ENCODE data around the gene CDHR4. TPM values are rescaled to one million over a fixed set of nuclear protein-coding genes. Genes with fewer than 3 reads are reported as not detected.
A peak's percentile ranks its signal among the peaks of the same experiment; 100 is the strongest.

CDHR4 gene
- total RNA-seq, 2 experiments from 2014 or later = 0.32 TPM; not detected in 1

- H3K36me3 ChIP-seq (ENCODE audit: insufficient read depth, low read length) = no peaks in the 10 kb centered on the region
- no peak overlapping the region; the same call in 1 of the 2 replicates for H2AFZ ChIP-seq (ENCODE audit: low read length)
- no peaks in the 10 kb centered on the region; the same call in 1 of the 2 replicates for H3K79me2 ChIP-seq (ENCODE audit: insufficient read depth, low read depth, low read length)
- TF ChIP-seq CTCF (conservative IDR thresholded peaks at IDR 0.05; ENCODE audit: low read length) (0 out of 2 replicates have a peak, but pooled peaks have one; percentile 2), EZH2phosphoT487 (IDR thresholded peaks at IDR 0.05; ENCODE audit: borderline replicate concordance, low read depth, low read length) (no peak)
- no peaks in the 10 kb centered on the region for H4K20me1 ChIP-seq (ENCODE audit: insufficient read depth, low read length)
- ChIA-PET CTCF (ENCODE audit: unreplicated experiment) (interaction anchor here (0.5 to 4.5 kb wide), 7 partner anchors 13 to 51 kb away, joined by 3 to 29 read pairs (median 3); no protein-coding TSS in a partner anchor), POLR2A (interaction anchor here (0.6 to 2.0 kb wide), 7 partner anchors 9 to 433 kb away, joined by 3 to 15 read pairs (median 6); partner anchors contain the start of genes TRAIP and UBA7)
- H3K4me2 ChIP-seq (ENCODE audit: low read length) = peak overlapping the region; percentile 96
- H3K4me1 ChIP-seq (ENCODE audit: insufficient read depth, low read length, poor library complexity, severe bottlenecking) = peaks cover 59% of the 10 kb centered on the region
- BruUV-seq (replicated peaks) = no TSS peak
- H3K9me2 ChIP-seq (ENCODE audit: insufficient read depth, low read length) = no peaks in the 10 kb centered on the region
- peak overlapping the region; percentile 96 for H3K27ac ChIP-seq (ENCODE audit: low read depth, low read length, poor library complexity, severe bottlenecking)
- peak overlapping the region; percentile 82 for H3K4me3 ChIP-seq (ENCODE audit: low read depth, low read length, poor library complexity, severe bottlenecking)
- no peak for DNase-seq (ENCODE audit: low spot score)
- H3K9me3 ChIP-seq (ENCODE audit: low read length) = no peaks in the 10 kb centered on the region
- intact Hi-C loops (cut with micrococcal nuclease; ENCODE audit: unreplicated experiment) = loop anchor here (1.0 to 10.0 kb wide), 3 partner anchors 80 to 782 kb away; partner anchors contain the start of gene NDUFAF3
These were observed 4.7 kb upstream of the CDHR4 start for GRCh38 chr3:49804141-49805041.

- Histone ChIP-seq H3K36me3 (ENCODE audit: insufficient read depth, low read length) (no peaks in the 10 kb centered on the region), H4K20me1 (ENCODE audit: insufficient read depth, low read length) (no peaks in the 10 kb centered on the region), H3K27ac (ENCODE audit: low read depth, low read length, poor library complexity, severe bottlenecking) (peak overlapping the region; percentile 96), H3K4me1 (ENCODE audit: insufficient read depth, low read length, poor library complexity, severe bottlenecking) (peaks cover 53% of the 10 kb centered on the region), H2AFZ (ENCODE audit: low read length) (peak overlapping the region; percentile 83; the same call in 1 of the 2 replicates), H3K4me2 (ENCODE audit: low read length) (peak overlapping the region; percentile 96), H3K9me3 (ENCODE audit: low read length) (no peaks in the 10 kb centered on the region), H3K4me3 (ENCODE audit: low read depth, low read length, poor library complexity, severe bottlenecking) (peak overlapping the region; percentile 82), H3K9me2 (ENCODE audit: insufficient read depth, low read length) (no peaks in the 10 kb centered on the region), H3K79me2 (ENCODE audit: insufficient read depth, low read depth, low read length) (no peaks in the 10 kb centered on the region; the same call in 1 of the 2 replicates)
- TF ChIP-seq EZH2phosphoT487 (IDR thresholded peaks at IDR 0.05; ENCODE audit: borderline replicate concordance, low read depth, low read length) = no peak
- 0 out of 2 replicates have a peak, but pooled peaks have one; percentile 38 for TF ChIP-seq CTCF (conservative IDR thresholded peaks at IDR 0.05; ENCODE audit: low read length)
- no TSS peak for BruUV-seq (replicated peaks)
- ChIA-PET POLR2A (interaction anchor here (0.5 to 1.4 kb wide), 6 partner anchors 10 to 355 kb away, joined by 3 to 11 read pairs (median 5); partner anchors contain the start of gene UBA7), CTCF (ENCODE audit: unreplicated experiment) (interaction anchor here (0.5 to 4.5 kb wide), 6 partner anchors 10 to 52 kb away, joined by 3 to 29 read pairs (median 3); partner anchors contain the start of gene UBA7)
- intact Hi-C loops (cut with micrococcal nuclease; ENCODE audit: unreplicated experiment) = loop anchor here (5.0 to 10.0 kb wide), 2 partner anchors 421 to 781 kb away; partner anchors contain the start of gene NDUFAF3
- peak; percentile 58 for DNase-seq (ENCODE audit: low spot score)
These were observed 3.9 kb upstream of the CDHR4 start for GRCh38 chr3:49803465-49804140.

Measured in OCI-LY7 (cell line).